Stimulated activated CD4-positive, alpha-beta T cell treated with anti-CD3 and anti-CD28 coated beads, Interleukin-1b, Interleukin-23, amount 100 ng/mL, for 24 hours (primary cell): ENCODE measurements around the gene SNX27.
A peak's percentile ranks its signal among the peaks of the same experiment; 100 is the strongest.

Source experiments
- DNase-seq, 4 experiments: peaks; one replicate each; pipeline ENCODE4 v3.0.0-alpha.2; 2020; ENCODE audit warnings: low read depth in 4 of 4, low spot score in 1 of 4

Gene SNX27

GRCh38 chr1:151702936-151703335 is 91.1 kb downstream of the SNX27 start:
- no peak for DNase-seq

GRCh38 chr1:151703813-151704212 is 92.0 kb downstream of the SNX27 start:
- no peak for DNase-seq

GRCh38 chr1:151704246-151704645 is 92.4 kb downstream of the SNX27 start:
- DNase-seq = no peak

GRCh38 chr1:151705146-151705545 is 93.3 kb downstream of the SNX27 start:
- DNase-seq = no peak

GRCh38 chr1:151705753-151706463 is 94.1 kb downstream of the SNX27 start:
- DNase-seq = no peak

- no peak for DNase-seq
Measured at GRCh38 chr1:151706464-151707415, 94.9 kb downstream of the SNX27 start.

GRCh38 chr1:151707541-151708065 is 95.8 kb downstream of the SNX27 start:
- no peak for DNase-seq

- DNase-seq = no peak
Measured at GRCh38 chr1:151708891-151709290, 97.0 kb downstream of the SNX27 start.

- DNase-seq = peak in 1 of 4 experiments; percentile 43
Measured at GRCh38 chr1:151710187-151710840, 98.5 kb downstream of the SNX27 start.

- DNase-seq = no peak
Measured at GRCh38 chr1:151711044-151711800, 99.4 kb downstream of the SNX27 start.

- no peak for DNase-seq
Measured at GRCh38 chr1:151711951-151712350, 100.1 kb downstream of the SNX27 start.

- no peak for DNase-seq
Measured at GRCh38 chr1:151713044-151713443, 101.2 kb downstream of the SNX27 start.

- DNase-seq = no peak
Measured at GRCh38 chr1:151713874-151714273, 102.0 kb downstream of the SNX27 start.

GRCh38 chr1:151714820-151715725 is 103.2 kb downstream of the SNX27 start:
- no peak for DNase-seq

- DNase-seq = no peak
Measured at GRCh38 chr1:151715726-151716404, 104.0 kb downstream of the SNX27 start.

GRCh38 chr1:151716405-151716762 is 104.5 kb downstream of the SNX27 start:
- DNase-seq = no peak

- DNase-seq = no peak
Measured at GRCh38 chr1:151716771-151717631, 105.2 kb downstream of the SNX27 start, which contains the start of gene CELF3. Gene CELF3 (minus strand): TSS chr1:151716803. CDS start chr1:151716020, 783 bp downstream.

GRCh38 chr1:151718011-151718431 is 106.2 kb downstream of the SNX27 start:
- no peak for DNase-seq
